HepG2 (cell line): Measurements from ENCODE around the gene PCDHGA1.

Experiments used
- CEBPG ChIP-seq: IDR thresholded peaks from 2 replicates; pipeline ENCODE4 v1.6.1; 2016
- ETV5 ChIP-seq: IDR thresholded peaks from 2 replicates; pipeline ENCODE4 v1.6.1; 2018; ENCODE audit warnings: missing biosample characterization, missing genetic modification reagents, inconsistent platforms, borderline replicate concordance
- JDP2 ChIP-seq: sonication (generic); formaldehyde crosslinking; IDR thresholded peaks from 2 replicates; pipeline ENCODE4 v1.8.1; 2022; ENCODE audit warnings: missing genetic modification reagents, borderline replicate concordance
- KAT7 ChIP-seq: IDR thresholded peaks from 2 replicates; pipeline ENCODE4 v1.6.1; 2018; ENCODE audit warnings: borderline replicate concordance, missing compliant biosample characterization
- NFE2L2 ChIP-seq: fragments of 150-350 bp; IDR thresholded peaks from 2 replicates; pipeline ENCODE4 v1.6.1; 2014; ENCODE audit warnings: low read length
- PCBP2 ChIP-seq: fragments of 200-400 bp; formaldehyde crosslinking; optimal IDR thresholded peaks from 2 replicates; pipeline ENCODE3; 2018; ENCODE audit warnings: low read length, low read depth; ENCODE audit not compliant: poor library complexity, severe bottlenecking
- PHF20 ChIP-seq: sonication (generic); formaldehyde crosslinking; IDR thresholded peaks from 2 replicates; pipeline ENCODE4 v1.5.0; 2020; ENCODE audit warnings: mild to moderate bottlenecking, missing genetic modification reagents
- REXO4 ChIP-seq: sonication (generic); formaldehyde crosslinking; IDR thresholded peaks from 2 replicates; pipeline ENCODE4 v1.8.0; 2022; ENCODE audit warnings: missing genetic modification reagents, mild to moderate bottlenecking, borderline replicate concordance
- SP1 ChIP-seq, 2 experiments: fragments of 450-650 bp in 1 of 2; sonication (generic) in 1 of 2; formaldehyde crosslinking in 1 of 2; IDR thresholded peaks; 2 replicates each; pipeline versions ENCODE4 v1.4.0 to v1.6.1; 2016 to 2020; ENCODE audit warnings: missing genetic modification reagents in 1 of 2
- TOE1 ChIP-seq: sonication (generic); formaldehyde crosslinking; IDR thresholded peaks from 2 replicates; pipeline ENCODE4 v1.4.0; 2020; ENCODE audit warnings: mild to moderate bottlenecking, missing genetic modification reagents
- ZBTB43 ChIP-seq: sonication (generic); formaldehyde crosslinking; conservative IDR thresholded peaks from 2 replicates; pipeline ENCODE4 v1.4.0; 2020; ENCODE audit warnings: missing genetic modification reagents
- ZNF44 ChIP-seq: sonication (generic); formaldehyde crosslinking; IDR thresholded peaks from 2 replicates; pipeline ENCODE4 v1.5.1; 2020; ENCODE audit warnings: mild to moderate bottlenecking, missing genetic modification reagents
- TF ChIP-seq, protein P1 (sequence below), 2 experiments: sonication (generic) in 1 of 2; formaldehyde crosslinking in 1 of 2; IDR thresholded peaks; 2 replicates each; pipeline versions ENCODE4 v1.5.1 to v1.6.1; 2011 to 2020; ENCODE audit warnings: borderline replicate concordance in 1 of 2, low read depth in 1 of 2, low read length in 1 of 2, mild to moderate bottlenecking in 1 of 2, missing genetic modification reagents in 1 of 2, moderate library complexity in 1 of 2
- TF ChIP-seq, protein P2 (sequence below): sonication (generic); formaldehyde crosslinking; IDR thresholded peaks from 2 replicates; pipeline ENCODE4 v1.5.0; 2020; ENCODE audit warnings: mild to moderate bottlenecking, missing genetic modification reagents, moderate library complexity

DNA sequence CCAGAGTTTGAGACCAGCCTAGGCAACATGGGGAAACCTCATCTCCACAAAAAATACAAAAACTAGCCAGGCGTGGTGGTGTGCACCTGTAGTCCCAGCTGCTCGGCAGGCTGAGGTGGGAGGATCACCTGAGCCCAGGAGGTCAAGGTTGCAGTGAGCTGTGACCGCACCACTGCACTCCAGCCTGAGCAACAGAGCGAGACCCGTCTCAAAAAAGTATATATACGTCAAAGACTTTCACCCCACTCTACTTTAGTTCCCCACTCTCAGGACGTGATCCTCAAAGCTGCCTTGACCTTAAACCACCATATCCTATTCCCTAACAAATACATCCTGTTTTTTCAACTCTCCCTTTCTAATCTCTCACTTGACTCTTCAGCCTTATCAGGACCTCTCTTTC lies 199.6 kb downstream of the PCDHGA1 start:
- TF ChIP-seq, protein P1, sequence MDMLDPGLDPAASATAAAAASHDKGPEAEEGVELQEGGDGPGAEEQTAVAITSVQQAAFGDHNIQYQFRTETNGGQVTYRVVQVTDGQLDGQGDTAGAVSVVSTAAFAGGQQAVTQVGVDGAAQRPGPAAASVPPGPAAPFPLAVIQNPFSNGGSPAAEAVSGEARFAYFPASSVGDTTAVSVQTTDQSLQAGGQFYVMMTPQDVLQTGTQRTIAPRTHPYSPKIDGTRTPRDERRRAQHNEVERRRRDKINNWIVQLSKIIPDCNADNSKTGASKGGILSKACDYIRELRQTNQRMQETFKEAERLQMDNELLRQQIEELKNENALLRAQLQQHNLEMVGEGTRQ (IDR thresholded peaks at IDR 0.05; ENCODE audit: low read depth, low read length) = no peak
- TF ChIP-seq, protein P1 (CRISPR knock-in tag; IDR thresholded peaks at IDR 0.05; ENCODE audit: borderline replicate concordance) = no peak
- TF ChIP-seq ETV5 = no peak
- TF ChIP-seq PCBP2 = no peak
- TF ChIP-seq CEBPG (CRISPR knock-in tag) = no peak
- TF ChIP-seq, protein P2, sequence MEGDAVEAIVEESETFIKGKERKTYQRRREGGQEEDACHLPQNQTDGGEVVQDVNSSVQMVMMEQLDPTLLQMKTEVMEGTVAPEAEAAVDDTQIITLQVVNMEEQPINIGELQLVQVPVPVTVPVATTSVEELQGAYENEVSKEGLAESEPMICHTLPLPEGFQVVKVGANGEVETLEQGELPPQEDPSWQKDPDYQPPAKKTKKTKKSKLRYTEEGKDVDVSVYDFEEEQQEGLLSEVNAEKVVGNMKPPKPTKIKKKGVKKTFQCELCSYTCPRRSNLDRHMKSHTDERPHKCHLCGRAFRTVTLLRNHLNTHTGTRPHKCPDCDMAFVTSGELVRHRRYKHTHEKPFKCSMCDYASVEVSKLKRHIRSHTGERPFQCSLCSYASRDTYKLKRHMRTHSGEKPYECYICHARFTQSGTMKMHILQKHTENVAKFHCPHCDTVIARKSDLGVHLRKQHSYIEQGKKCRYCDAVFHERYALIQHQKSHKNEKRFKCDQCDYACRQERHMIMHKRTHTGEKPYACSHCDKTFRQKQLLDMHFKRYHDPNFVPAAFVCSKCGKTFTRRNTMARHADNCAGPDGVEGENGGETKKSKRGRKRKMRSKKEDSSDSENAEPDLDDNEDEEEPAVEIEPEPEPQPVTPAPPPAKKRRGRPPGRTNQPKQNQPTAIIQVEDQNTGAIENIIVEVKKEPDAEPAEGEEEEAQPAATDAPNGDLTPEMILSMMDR (CRISPR knock-in tag) = no peak
- TF ChIP-seq REXO4 (CRISPR knock-in tag) = no peak
- no peak for TF ChIP-seq ZNF44
- no peak for TF ChIP-seq ZBTB43
- TF ChIP-seq PHF20 (CRISPR knock-in tag) = no peak
- no peak for TF ChIP-seq NFE2L2
- TF ChIP-seq SP1 (IDR thresholded peaks at IDR 0.05) = no peak
- no peak for TF ChIP-seq SP1 (CRISPR knock-in tag; IDR thresholded peaks at IDR 0.05)
- no peak for TF ChIP-seq JDP2 (CRISPR knock-in tag)
- no peak for TF ChIP-seq KAT7 (CRISPR knock-in tag)
- no peak for TF ChIP-seq TOE1 (CRISPR knock-in tag)
